Prostate gland (tissue), 2 donors: Measurements from ENCODE around the gene SCML2.

Experiments used
- POLR2A ChIP-seq: fragments of 450-650 bp; IDR thresholded peaks from one replicate; pipeline ENCODE4 v1.6.1; 2016; ENCODE audit warnings: antibody characterized with exemption, mild to moderate bottlenecking
- POLR2AphosphoS5 ChIP-seq: sonication (generic); formaldehyde crosslinking; IDR thresholded peaks from one replicate; pipeline ENCODE4 v1.6.1; 2017; ENCODE audit warnings: antibody characterized with exemption
- TF ChIP-seq, protein P1 (sequence below), 4 experiments: fragments of 200-600 bp in 2 of 4; fragments of 450-650 bp in 2 of 4; sonication (generic) in 2 of 4; IDR thresholded peaks; 1 replicate in 3 of 4; 2 replicates in 1 of 4; pipeline ENCODE4 v1.5.1; 2016 to 2019; ENCODE audit warnings: antibody characterized with exemption in 4 of 4, mild to moderate bottlenecking in 2 of 4, moderate library complexity in 2 of 4

GRCh38 chrX:18394477-18394876 is 40.0 kb upstream of the SCML2 start:
- TF ChIP-seq, protein P1, sequence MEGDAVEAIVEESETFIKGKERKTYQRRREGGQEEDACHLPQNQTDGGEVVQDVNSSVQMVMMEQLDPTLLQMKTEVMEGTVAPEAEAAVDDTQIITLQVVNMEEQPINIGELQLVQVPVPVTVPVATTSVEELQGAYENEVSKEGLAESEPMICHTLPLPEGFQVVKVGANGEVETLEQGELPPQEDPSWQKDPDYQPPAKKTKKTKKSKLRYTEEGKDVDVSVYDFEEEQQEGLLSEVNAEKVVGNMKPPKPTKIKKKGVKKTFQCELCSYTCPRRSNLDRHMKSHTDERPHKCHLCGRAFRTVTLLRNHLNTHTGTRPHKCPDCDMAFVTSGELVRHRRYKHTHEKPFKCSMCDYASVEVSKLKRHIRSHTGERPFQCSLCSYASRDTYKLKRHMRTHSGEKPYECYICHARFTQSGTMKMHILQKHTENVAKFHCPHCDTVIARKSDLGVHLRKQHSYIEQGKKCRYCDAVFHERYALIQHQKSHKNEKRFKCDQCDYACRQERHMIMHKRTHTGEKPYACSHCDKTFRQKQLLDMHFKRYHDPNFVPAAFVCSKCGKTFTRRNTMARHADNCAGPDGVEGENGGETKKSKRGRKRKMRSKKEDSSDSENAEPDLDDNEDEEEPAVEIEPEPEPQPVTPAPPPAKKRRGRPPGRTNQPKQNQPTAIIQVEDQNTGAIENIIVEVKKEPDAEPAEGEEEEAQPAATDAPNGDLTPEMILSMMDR (IDR thresholded peaks at IDR 0.05) = no peak
- TF ChIP-seq POLR2A = no peak
- no peak for TF ChIP-seq POLR2AphosphoS5
